ENCODE measurements around the gene CHML. TPM values are rescaled to one million over a fixed set of nuclear protein-coding genes. Genes with fewer than 3 reads are reported as not detected.
A peak's percentile ranks its signal among the peaks of the same experiment; 100 is the strongest.

Gene CHML
- total and polyA plus RNA-seq, 2 of the 8 experiments (the other 6 are each of a cell fraction or from before 2014, with no cell fraction given): 11.5 to 82.4 TPM

DNA sequence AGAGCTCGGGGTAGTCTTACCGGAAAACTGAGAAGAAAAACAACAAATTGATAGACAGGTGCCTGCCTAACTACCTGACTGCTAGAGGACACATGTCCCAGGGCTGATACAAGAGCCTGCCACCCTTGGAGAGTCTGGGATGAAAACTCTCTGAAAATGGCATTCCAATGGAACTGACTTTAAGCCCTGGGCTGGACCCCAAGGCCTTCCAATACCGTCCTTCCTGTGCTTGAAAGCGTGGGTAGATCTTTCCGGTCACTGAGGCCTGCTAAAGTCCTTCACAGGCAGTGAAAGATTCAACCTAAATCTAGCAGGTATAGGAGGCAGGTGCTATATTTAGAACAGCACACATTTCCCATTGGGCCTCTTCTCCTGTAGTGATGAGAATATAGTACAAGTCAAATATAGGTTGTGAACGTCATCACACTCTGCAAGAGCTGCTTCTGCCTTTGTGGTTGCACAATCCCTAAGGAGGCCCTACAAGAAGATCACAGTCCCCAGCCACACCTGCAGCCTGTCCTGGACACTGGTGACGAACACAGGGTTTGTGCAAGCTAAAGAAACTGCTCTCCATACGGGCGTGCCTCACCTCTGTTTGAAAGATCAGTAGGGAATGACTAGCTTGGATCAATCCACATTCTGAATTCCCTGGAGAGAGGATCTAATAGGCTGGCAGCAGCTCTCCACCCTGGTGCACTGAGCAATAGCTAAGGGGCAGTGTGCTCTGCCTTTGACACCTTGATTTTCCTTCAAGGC, 876 bp upstream of the CHML start:
- no peak overlapping the region for H3K27ac ChIP-seq (ENCODE audit: low read depth, low read length)
- H3K56ac ChIP-seq (replicated peaks; ENCODE audit: insufficient read length, low read depth, low read length): no peak overlapping the region
- H3K4me3 ChIP-seq (ENCODE audit: extremely low read depth in 1 of 4, insufficient read depth in 2 of 4, low read depth in 3 of 4, low read length in 4 of 4): peak overlapping the region in 1 of 4 experiments; percentile 45; a peak in 3 of 8 replicates
- H3K36me3 ChIP-seq (ENCODE audit: control insufficient read depth in 2 of 4, insufficient read depth in 4 of 4, low read length in 3 of 4): peaks cover 0 to 4% (median 0%) of the 10 kb centered on the region in 4 experiments; a peak in 2 of 8 replicates
- TF ChIP-seq YY1 (IDR thresholded peaks at IDR 0.05; ENCODE audit: low read depth, low read length) (no peak), SUZ12 (IDR thresholded peaks at IDR 0.05; ENCODE audit: low read length) (no peak), ASH2L (IDR thresholded peaks at IDR 0.05; ENCODE audit: low read length) (no peak)
- no peaks in the 10 kb centered on the region; a peak in 1 of 7 replicates for H3K27me3 ChIP-seq (replicated peaks in 1 of 4; ENCODE audit: control insufficient read depth in 3 of 4, extremely low read depth in 1 of 4, insufficient read depth in 3 of 4, low read length in 3 of 4)
- H3K9ac ChIP-seq (replicated peaks in 1 of 4; ENCODE audit: extremely low read depth in 1 of 4, low read depth in 3 of 4, low read length in 3 of 4): no peak overlapping the region
- no peak for DNase-seq (ENCODE audit: low read depth in 1 of 2, low spot score in 2 of 2)
- ChIA-PET POLR2A (ENCODE audit: partially characterized antibody) (interaction anchor here (1.1 kb wide), 1 partner anchor 18 kb away, joined by 3 read pairs; no protein-coding TSS in a partner anchor), CTCF (ENCODE audit: partially characterized antibody) (interaction anchor here (0.9 to 2.0 kb wide), 2 partner anchors 30 to 57 kb away, joined by 3 to 6 read pairs; no protein-coding TSS in a partner anchor)
- H2AFZ ChIP-seq (ENCODE audit: low read length): peak overlapping the region; percentile 81; the same call in 1 of the 2 replicates
- 97% methylated on average over 9 of the region's 9 CpGs; no CpG with 5 or more reads in 1 of the 2 experiments for WGBS, 2 experiments (ENCODE audit: extremely low coverage in 1 of 2, insufficient coverage in 1 of 2, insufficient read length in 1 of 2, insufficient replicate concordance in 2 of 2, low coverage in 1 of 2, low lambda C conversion rate in 2 of 2, missing lambda C conversion rate in 1 of 2)
- peaks cover 0 to 7% of the 10 kb centered on the region in 2 experiments for H4K20me1 ChIP-seq (replicated peaks in 1 of 2; ENCODE audit: control insufficient read depth in 1 of 2, insufficient read depth in 2 of 2, low read length in 2 of 2)
- H3K79me1 ChIP-seq (ENCODE audit: low read depth, low read length): peaks cover 3% of the 10 kb centered on the region; the same call in 1 of the 2 replicates
- H3K23ac ChIP-seq (ENCODE audit: insufficient read length): no peak overlapping the region
- no peak overlapping the region for H2BK120ac ChIP-seq (replicated peaks; ENCODE audit: low read depth, low read length)
- no peak overlapping the region for H2BK5ac ChIP-seq (ENCODE audit: low read depth, low read length)
- peak overlapping the region; percentile 53; the same call in 1 of the 2 replicates for H2BK15ac ChIP-seq (ENCODE audit: low read length)
- H3K9me3 ChIP-seq (ENCODE audit: insufficient read depth in 2 of 2, low read depth in 1 of 2, low read length in 1 of 2): peaks cover 0 to 6% of the 10 kb centered on the region in 2 experiments; a peak in 1 of 4 replicates
- peak overlapping the region; percentile 91 for H4K91ac ChIP-seq (replicated peaks; ENCODE audit: insufficient read length, low read length)
- no peak overlapping the region for H4K8ac ChIP-seq (ENCODE audit: extremely low read depth, insufficient read depth, low read length)
- H3K4me1 ChIP-seq (replicated peaks in 1 of 4; ENCODE audit: control insufficient read depth in 3 of 4, insufficient read depth in 4 of 4, low read length in 3 of 4): peaks cover 0 to 7% (median 3%) of the 10 kb centered on the region in 4 experiments; a peak in 5 of 7 replicates
- peaks cover 3 to 37% of the 10 kb centered on the region in 2 experiments; a peak in 3 of 4 replicates for H3K79me2 ChIP-seq (ENCODE audit: control insufficient read depth in 1 of 2, insufficient read depth in 2 of 2, low read length in 2 of 2)
- H3K23me2 ChIP-seq (ENCODE audit: low read depth, low read length): peaks cover 4% of the 10 kb centered on the region; the same call in 1 of the 2 replicates
- H3K18ac ChIP-seq (ENCODE audit: extremely low read depth, low read length): 0 out of 2 replicates have a peak overlapping the region, but pooled peaks have one; percentile 32
- no peak overlapping the region for H2BK20ac ChIP-seq (ENCODE audit: low read length)
- peak overlapping the region; percentile 37 for H4K5ac ChIP-seq (ENCODE audit: insufficient read length, low read depth, low read length)
- peak overlapping the region; percentile 84 for H2BK12ac ChIP-seq (ENCODE audit: low read depth, low read length)
- no peak overlapping the region for H2AK5ac ChIP-seq (ENCODE audit: low read depth, low read length)
- H3K4me2 ChIP-seq (ENCODE audit: insufficient read depth in 1 of 2, low read depth in 2 of 2, low read length in 2 of 2): peak overlapping the region; percentile 55 to 71; a peak in 3 of 4 replicates
- no peak for FAIRE-seq
- H3K14ac ChIP-seq (ENCODE audit: insufficient read length): no peak overlapping the region
- H3K4ac ChIP-seq (replicated peaks; ENCODE audit: insufficient read length, low read depth, low read length): no peak overlapping the region

Measured in H1 (cell line).